Mucosa of rectum (tissue), 2 donors: ENCODE results near the gene NPEPL1.

ENCODE experiments used
- H3K27ac ChIP-seq, 2 donors: one replicate each; pipeline ENCODE4 v1.7.0; 2013; ENCODE audit warnings: inconsistent platforms in 2 of 2, low read depth in 2 of 2, low read length in 2 of 2
- H3K27me3 ChIP-seq, 2 donors: one replicate each; pipeline ENCODE4 v1.7.0; 2013; ENCODE audit warnings: low read length in 2 of 2; ENCODE audit not compliant: control insufficient read depth in 2 of 2, insufficient read depth in 2 of 2
- H3K36me3 ChIP-seq, 2 donors: one replicate each; pipeline ENCODE4 v1.7.0; 2013; ENCODE audit warnings: low read length in 2 of 2; ENCODE audit not compliant: control insufficient read depth in 2 of 2, insufficient read depth in 2 of 2
- H3K4me1 ChIP-seq, 2 donors: one replicate each; pipeline ENCODE4 v1.7.0; 2013; ENCODE audit warnings: low read length in 2 of 2, mild to moderate bottlenecking in 1 of 2; ENCODE audit not compliant: control insufficient read depth in 2 of 2, insufficient read depth in 2 of 2
- H3K4me3 ChIP-seq, 2 donors: one replicate each; pipeline ENCODE4 v1.7.0; 2013; ENCODE audit warnings: low read length in 2 of 2
- H3K9ac ChIP-seq, 2 donors: one replicate each; pipeline ENCODE4 v1.7.0; 2013; ENCODE audit warnings: low read length in 2 of 2, low read depth in 1 of 2, mild to moderate bottlenecking in 1 of 2
- H3K9me3 ChIP-seq, 2 donors: one replicate each; pipeline ENCODE4 v1.7.0; 2013; ENCODE audit warnings: low read length in 2 of 2; ENCODE audit not compliant: control insufficient read depth in 2 of 2
- donor health status: healthy.
- donor health status: Normal muscosa, but diverticular disease.

NPEPL1 gene

GRCh38 chr20:58740356-58741308, 48.0 kb downstream of the NPEPL1 start:
- Histone ChIP-seq H3K36me3 (no peaks in the 10 kb centered on the region), H3K27me3 (no peaks in the 10 kb centered on the region), H3K4me1 (no peaks in the 10 kb centered on the region), H3K4me3 (no peak overlapping the region), H3K9ac (no peak overlapping the region), H3K9me3 (no peaks in the 10 kb centered on the region), H3K27ac (no peak overlapping the region)

GRCh38 chr20:58741384-58741783, 48.8 kb downstream of the NPEPL1 start:
- Histone ChIP-seq H3K4me1 (no peaks in the 10 kb centered on the region), H3K27ac (no peak overlapping the region), H3K9ac (no peak overlapping the region), H3K4me3 (no peak overlapping the region), H3K27me3 (no peaks in the 10 kb centered on the region), H3K36me3 (no peaks in the 10 kb centered on the region), H3K9me3 (no peaks in the 10 kb centered on the region)

GRCh38 chr20:58742668-58743566, 50.3 kb downstream of the NPEPL1 start:
- Histone ChIP-seq H3K27me3 (no peaks in the 10 kb centered on the region), H3K4me1 (no peaks in the 10 kb centered on the region), H3K27ac (no peak overlapping the region), H3K4me3 (no peak overlapping the region), H3K9ac (no peak overlapping the region), H3K9me3 (no peaks in the 10 kb centered on the region), H3K36me3 (no peaks in the 10 kb centered on the region)

GRCh38 chr20:58743929-58744534, 51.4 kb downstream of the NPEPL1 start:
- H3K4me3 ChIP-seq: no peak overlapping the region
- H3K9me3 ChIP-seq: no peaks in the 10 kb centered on the region
- H3K27me3 ChIP-seq: no peaks in the 10 kb centered on the region
- H3K36me3 ChIP-seq: no peaks in the 10 kb centered on the region
- no peak overlapping the region for H3K9ac ChIP-seq
- H3K27ac ChIP-seq: no peak overlapping the region
- no peaks in the 10 kb centered on the region for H3K4me1 ChIP-seq

- no peaks in the 10 kb centered on the region for H3K4me1 ChIP-seq
- no peaks in the 10 kb centered on the region for H3K36me3 ChIP-seq
- H3K9me3 ChIP-seq: no peaks in the 10 kb centered on the region
- no peak overlapping the region for H3K4me3 ChIP-seq
- peaks cover 0 to 3% of the 10 kb centered on the region in 2 donors for H3K27me3 ChIP-seq
- no peak overlapping the region for H3K9ac ChIP-seq
- no peak overlapping the region for H3K27ac ChIP-seq
Observed at GRCh38 chr20:58744836-58745235, 52.2 kb downstream of the NPEPL1 start.

GRCh38 chr20:58745391-58745790, 52.8 kb downstream of the NPEPL1 start:
- Histone ChIP-seq H3K36me3 (no peaks in the 10 kb centered on the region), H3K4me3 (no peak overlapping the region), H3K9ac (no peak overlapping the region), H3K27me3 (peaks cover 0 to 3% of the 10 kb centered on the region in 2 donors), H3K27ac (no peak overlapping the region), H3K9me3 (no peaks in the 10 kb centered on the region), H3K4me1 (no peaks in the 10 kb centered on the region)

GRCh38 chr20:58746620-58747019, 54.0 kb downstream of the NPEPL1 start:
- Histone ChIP-seq H3K27ac (no peak overlapping the region), H3K27me3 (peaks cover 0 to 3% of the 10 kb centered on the region in 2 donors), H3K36me3 (no peaks in the 10 kb centered on the region), H3K9me3 (no peaks in the 10 kb centered on the region), H3K9ac (no peak overlapping the region), H3K4me3 (no peak overlapping the region), H3K4me1 (no peaks in the 10 kb centered on the region)

DNA sequence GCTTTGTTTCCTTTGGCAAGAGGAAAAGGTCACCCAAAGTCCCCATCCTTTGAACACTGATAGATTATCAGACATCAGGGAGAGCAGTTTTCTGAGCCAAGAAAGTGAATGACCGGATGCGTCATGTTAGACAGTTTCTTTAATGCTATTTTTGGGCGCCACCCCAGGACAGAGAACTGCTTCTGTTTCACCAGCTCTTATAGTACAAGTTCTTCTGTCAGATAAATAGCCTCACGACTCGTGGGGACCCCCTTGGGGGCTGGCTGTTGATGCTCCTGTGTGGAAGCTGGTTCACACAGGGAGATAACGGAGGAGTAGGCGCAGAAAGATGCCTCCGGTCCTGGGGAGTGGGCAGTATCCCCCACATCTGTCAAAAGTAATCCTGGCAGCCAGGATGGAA, 54.6 kb downstream of the NPEPL1 start:
- no peaks in the 10 kb centered on the region for H3K4me1 ChIP-seq
- no peak overlapping the region for H3K9ac ChIP-seq
- no peaks in the 10 kb centered on the region for H3K9me3 ChIP-seq
- H3K36me3 ChIP-seq: no peaks in the 10 kb centered on the region
- H3K27me3 ChIP-seq: peaks cover 0 to 3% of the 10 kb centered on the region in 2 donors
- H3K27ac ChIP-seq: no peak overlapping the region
- no peak overlapping the region for H3K4me3 ChIP-seq

DNA sequence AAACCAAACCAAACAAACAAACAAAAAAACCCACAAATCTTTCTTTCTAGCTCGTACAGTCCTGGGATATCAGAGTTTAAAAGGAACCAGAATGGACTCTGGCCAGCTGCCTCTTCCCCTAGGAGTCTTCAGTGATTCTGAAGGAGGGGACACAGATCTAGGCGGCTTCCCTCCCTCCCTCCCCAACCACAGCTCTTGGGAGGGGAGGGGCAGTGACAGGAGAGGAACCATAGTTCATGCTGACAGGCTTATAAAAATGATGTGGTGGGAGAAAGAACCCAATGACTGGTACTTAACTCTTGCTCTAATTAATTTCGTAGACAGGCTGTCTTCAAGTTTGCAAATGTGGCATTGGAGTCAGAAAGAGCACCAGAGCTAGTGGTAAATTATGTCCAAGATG, 56.0 kb downstream of the NPEPL1 start:
- no peak overlapping the region for H3K9ac ChIP-seq
- no peaks in the 10 kb centered on the region for H3K9me3 ChIP-seq
- H3K27ac ChIP-seq: no peak overlapping the region
- no peaks in the 10 kb centered on the region for H3K36me3 ChIP-seq
- peaks cover 0 to 3% of the 10 kb centered on the region in 2 donors for H3K27me3 ChIP-seq
- no peak overlapping the region for H3K4me3 ChIP-seq
- no peaks in the 10 kb centered on the region for H3K4me1 ChIP-seq
